Gastrocnemius medialis (tissue), 4 donors: ENCODE data around the gene B3GNT9.

Source experiments
- POLR2A ChIP-seq, 2 donors: fragments of 450-650 bp; IDR thresholded peaks; one replicate each; pipeline ENCODE4 v1.6.1; 2017; ENCODE audit warnings: antibody characterized with exemption in 2 of 2, mild to moderate bottlenecking in 2 of 2, moderate library complexity in 2 of 2
- TF ChIP-seq, protein P1 (sequence below), 5 experiments: fragments of 450-650 bp in 3 of 5; fragments of 200-600 bp in 2 of 5; sonication (generic) in 2 of 5; IDR thresholded peaks in 4 of 5; conservative IDR thresholded peaks in 1 of 5; 1 replicate in 4 of 5; 2 replicates in 1 of 5; pipeline ENCODE4 v1.5.1; 2016 to 2019; ENCODE audit warnings: antibody characterized with exemption in 5 of 5, mild to moderate bottlenecking in 3 of 5, moderate library complexity in 3 of 5

DNA sequence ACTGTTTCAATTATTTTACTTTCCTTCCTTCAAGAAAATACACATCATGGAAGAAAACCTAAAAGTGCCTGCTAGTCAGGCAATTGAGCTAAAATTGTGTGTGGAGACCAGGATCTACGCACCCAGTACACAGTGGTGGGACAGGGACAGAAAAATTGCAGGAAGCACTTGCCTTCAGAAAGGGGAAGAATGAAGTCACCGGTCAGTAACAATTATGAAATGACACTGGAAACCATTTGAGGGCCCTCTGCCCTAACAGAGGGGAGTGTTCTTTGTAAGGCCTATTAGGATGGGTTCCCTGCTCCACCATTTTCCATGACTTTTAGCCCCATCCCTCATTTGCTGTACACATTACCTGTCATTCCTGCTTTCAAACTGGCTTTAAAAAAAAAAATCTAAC lies 45.6 kb downstream of the B3GNT9 start:
- TF ChIP-seq, protein P1, sequence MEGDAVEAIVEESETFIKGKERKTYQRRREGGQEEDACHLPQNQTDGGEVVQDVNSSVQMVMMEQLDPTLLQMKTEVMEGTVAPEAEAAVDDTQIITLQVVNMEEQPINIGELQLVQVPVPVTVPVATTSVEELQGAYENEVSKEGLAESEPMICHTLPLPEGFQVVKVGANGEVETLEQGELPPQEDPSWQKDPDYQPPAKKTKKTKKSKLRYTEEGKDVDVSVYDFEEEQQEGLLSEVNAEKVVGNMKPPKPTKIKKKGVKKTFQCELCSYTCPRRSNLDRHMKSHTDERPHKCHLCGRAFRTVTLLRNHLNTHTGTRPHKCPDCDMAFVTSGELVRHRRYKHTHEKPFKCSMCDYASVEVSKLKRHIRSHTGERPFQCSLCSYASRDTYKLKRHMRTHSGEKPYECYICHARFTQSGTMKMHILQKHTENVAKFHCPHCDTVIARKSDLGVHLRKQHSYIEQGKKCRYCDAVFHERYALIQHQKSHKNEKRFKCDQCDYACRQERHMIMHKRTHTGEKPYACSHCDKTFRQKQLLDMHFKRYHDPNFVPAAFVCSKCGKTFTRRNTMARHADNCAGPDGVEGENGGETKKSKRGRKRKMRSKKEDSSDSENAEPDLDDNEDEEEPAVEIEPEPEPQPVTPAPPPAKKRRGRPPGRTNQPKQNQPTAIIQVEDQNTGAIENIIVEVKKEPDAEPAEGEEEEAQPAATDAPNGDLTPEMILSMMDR (IDR thresholded peaks at IDR 0.05 in 4 of 5, conservative IDR thresholded peaks at IDR 0.05 in 1 of 5), result no peak
- no peak for TF ChIP-seq POLR2A (IDR thresholded peaks at IDR 0.05)
